Nephron (organoid): Measurements from ENCODE around the gene ANKIB1.

Experiments used
- H3K27ac Mint-ChIP-seq, 3 experiments: 2 replicates each; pipeline ENCODE4 v1.8.0; 2020; ENCODE audit warnings: mixed read lengths in 3 of 3, mild to moderate bottlenecking in 2 of 3, moderate library complexity in 1 of 3
- H3K27me3 Mint-ChIP-seq: 2 replicates; pipeline ENCODE4 v1.8.0; 2021; ENCODE audit warnings: low read depth, mild to moderate bottlenecking, moderate library complexity, mixed read lengths
- H3K36me3 Mint-ChIP-seq: 2 replicates; pipeline ENCODE4 v1.8.0; 2020; ENCODE audit warnings: low read depth, mixed read lengths
- H3K4me1 Mint-ChIP-seq: 2 replicates; pipeline ENCODE4 v1.8.0; 2020; ENCODE audit warnings: mixed read lengths
- H3K4me3 Mint-ChIP-seq, 3 experiments: 2 replicates each; pipeline ENCODE4 v1.8.0; 2020; ENCODE audit warnings: mild to moderate bottlenecking in 3 of 3, mixed read lengths in 3 of 3, moderate library complexity in 2 of 3
- H3K9me3 Mint-ChIP-seq: 2 replicates; pipeline ENCODE4 v1.8.0; 2020; ENCODE audit warnings: mixed read lengths
- TF ChIP-seq, protein P1 (sequence below), 3 experiments: fragments of 200-600 bp; sonication (generic); IDR thresholded peaks; one replicate each; pipeline ENCODE4 v1.5.0; 2021; ENCODE audit warnings: antibody characterized with exemption in 3 of 3; ENCODE audit not compliant: unreplicated experiment in 3 of 3

The ANKIB1 gene

DNA sequence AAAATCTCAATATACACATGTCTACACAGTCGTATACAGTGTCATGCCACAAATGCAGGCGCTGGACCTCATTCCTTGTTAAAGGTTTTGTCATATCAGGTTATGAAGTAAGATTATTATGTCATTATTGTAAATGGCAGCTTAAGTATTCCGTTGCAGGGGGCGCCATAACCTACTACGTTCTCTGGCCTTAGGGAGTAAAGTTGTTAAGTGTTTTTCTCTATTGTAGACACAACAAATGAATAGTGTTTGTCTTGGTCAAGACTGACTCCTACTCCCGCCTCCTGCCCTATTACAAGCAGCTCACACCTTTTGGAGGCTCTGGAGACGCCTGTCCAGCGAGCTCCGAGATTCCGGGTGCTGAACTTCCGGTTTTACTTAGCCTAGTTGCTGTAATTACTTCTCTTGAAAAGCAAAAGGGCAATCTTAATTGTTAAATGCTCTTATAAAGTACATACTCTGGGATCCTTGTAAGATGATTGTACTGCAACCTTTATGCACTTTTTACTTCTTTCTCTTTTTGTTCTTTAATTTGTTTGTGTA, 202.5 kb downstream of the ANKIB1 start:
- Mint-ChIP-seq H3K4me3 (peak overlapping the region; percentile 86 to 99 (median 97)), H3K27me3 (no peaks in the 10 kb centered on the region), H3K4me1 (peaks cover 6% of the 10 kb centered on the region), H3K27ac (peak overlapping the region; percentile 89 to 96 (median 90)), H3K9me3 (no peaks in the 10 kb centered on the region), H3K36me3 (peaks cover 19% of the 10 kb centered on the region)
- TF ChIP-seq, protein P1, sequence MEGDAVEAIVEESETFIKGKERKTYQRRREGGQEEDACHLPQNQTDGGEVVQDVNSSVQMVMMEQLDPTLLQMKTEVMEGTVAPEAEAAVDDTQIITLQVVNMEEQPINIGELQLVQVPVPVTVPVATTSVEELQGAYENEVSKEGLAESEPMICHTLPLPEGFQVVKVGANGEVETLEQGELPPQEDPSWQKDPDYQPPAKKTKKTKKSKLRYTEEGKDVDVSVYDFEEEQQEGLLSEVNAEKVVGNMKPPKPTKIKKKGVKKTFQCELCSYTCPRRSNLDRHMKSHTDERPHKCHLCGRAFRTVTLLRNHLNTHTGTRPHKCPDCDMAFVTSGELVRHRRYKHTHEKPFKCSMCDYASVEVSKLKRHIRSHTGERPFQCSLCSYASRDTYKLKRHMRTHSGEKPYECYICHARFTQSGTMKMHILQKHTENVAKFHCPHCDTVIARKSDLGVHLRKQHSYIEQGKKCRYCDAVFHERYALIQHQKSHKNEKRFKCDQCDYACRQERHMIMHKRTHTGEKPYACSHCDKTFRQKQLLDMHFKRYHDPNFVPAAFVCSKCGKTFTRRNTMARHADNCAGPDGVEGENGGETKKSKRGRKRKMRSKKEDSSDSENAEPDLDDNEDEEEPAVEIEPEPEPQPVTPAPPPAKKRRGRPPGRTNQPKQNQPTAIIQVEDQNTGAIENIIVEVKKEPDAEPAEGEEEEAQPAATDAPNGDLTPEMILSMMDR (IDR thresholded peaks at IDR 0.05; ENCODE audit: unreplicated experiment in 3 of 3): peak in 2 of 3 experiments; percentile 24 to 45
